ENCODE measurements around the gene ADH4.
"Not testable (repeated sequence)": the region's sequence is repeated elsewhere in the genome, so short reads cannot be mapped to it uniquely, and the experiment has no call there.

ADH4 gene

GRCh38 chr4:99100876-99101275, 43.2 kb downstream of the ADH4 start:
- Histone ChIP-seq H3K4me1 (ENCODE audit: insufficient read depth, low read length) (no peaks in the 10 kb centered on the region), H3K4me3 (ENCODE audit: low read length) (no peak overlapping the region), H3K27ac (ENCODE audit: low read depth, low read length) (no peak overlapping the region), H3K9me3 (ENCODE audit: insufficient read depth, low read depth, low read length) (peaks cover 5% of the 10 kb centered on the region; the same call in 1 of the 2 replicates), H3K9ac (ENCODE audit: low read depth, low read length) (no peak overlapping the region), H3K27me3 (ENCODE audit: insufficient read depth, low read length) (no peaks in the 10 kb centered on the region), H3K36me3 (ENCODE audit: insufficient read depth, low read length) (peaks cover 3% of the 10 kb centered on the region; the same call in 1 of the 2 replicates)
- no CpG with 5 or more reads among the region's 1 CpG for WGBS

GRCh38 chr4:99099814-99100213, 44.3 kb downstream of the ADH4 start:
- H3K9ac ChIP-seq (ENCODE audit: low read depth, low read length); H3K4me3 ChIP-seq (ENCODE audit: low read length); H3K9me3 ChIP-seq (ENCODE audit: insufficient read depth, low read depth, low read length); H3K4me1 ChIP-seq (ENCODE audit: insufficient read depth, low read length); H3K27me3 ChIP-seq (ENCODE audit: insufficient read depth, low read length); H3K27ac ChIP-seq (ENCODE audit: low read depth, low read length); H3K36me3 ChIP-seq (ENCODE audit: insufficient read depth, low read length): not testable (repeated sequence)
- WGBS, result 77% methylated on average over 5 of the region's 5 CpGs

DNA sequence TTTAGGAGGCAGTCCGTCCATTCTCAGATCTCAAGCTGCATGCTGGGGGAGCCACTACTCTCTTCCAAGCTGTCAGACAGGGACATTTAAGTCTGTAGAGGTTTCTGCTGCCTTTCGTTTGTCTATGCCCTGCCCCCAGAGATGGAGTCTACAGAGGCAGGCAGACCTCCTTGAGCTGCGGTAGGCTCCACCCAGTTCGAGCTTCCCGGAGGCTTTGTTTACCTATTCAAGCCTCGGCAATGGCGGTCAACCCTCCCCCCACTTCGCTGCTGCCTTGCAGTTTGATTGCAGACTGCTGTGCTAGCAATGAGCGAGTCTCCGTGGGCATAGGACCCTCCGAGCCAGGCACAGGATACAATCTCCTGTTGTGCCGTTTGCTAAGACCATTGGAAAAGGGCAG, 44.8 kb downstream of the ADH4 start:
- Histone ChIP-seq H3K27me3 (ENCODE audit: insufficient read depth, low read length) (no peaks in the 10 kb centered on the region), H3K36me3 (ENCODE audit: insufficient read depth, low read length) (peaks cover 3% of the 10 kb centered on the region; the same call in 1 of the 2 replicates), H3K9me3 (ENCODE audit: insufficient read depth, low read depth, low read length) (peaks cover 5% of the 10 kb centered on the region; the same call in 1 of the 2 replicates), H3K4me3 (ENCODE audit: low read length) (no peak overlapping the region), H3K4me1 (ENCODE audit: insufficient read depth, low read length) (no peaks in the 10 kb centered on the region), H3K9ac (ENCODE audit: low read depth, low read length) (no peak overlapping the region), H3K27ac (ENCODE audit: low read depth, low read length) (no peak overlapping the region)
- 86% methylated on average over 12 of the region's 12 CpGs for WGBS

GRCh38 chr4:99091841-99092240, 52.3 kb downstream of the ADH4 start:
- not testable (repeated sequence) for H3K9me3 ChIP-seq (ENCODE audit: insufficient read depth, low read depth, low read length); H3K4me3 ChIP-seq (ENCODE audit: low read length); H3K36me3 ChIP-seq (ENCODE audit: insufficient read depth, low read length); H3K9ac ChIP-seq (ENCODE audit: low read depth, low read length); H3K27ac ChIP-seq (ENCODE audit: low read depth, low read length); H3K27me3 ChIP-seq (ENCODE audit: insufficient read depth, low read length)
- H3K4me1 ChIP-seq (ENCODE audit: insufficient read depth, low read length), result peaks cover 20% of the 10 kb centered on the region
- 83% methylated on average over 2 of the region's 2 CpGs for WGBS

GRCh38 chr4:99091216-99091575, 52.9 kb downstream of the ADH4 start:
- no peaks in the 10 kb centered on the region for H3K9me3 ChIP-seq (ENCODE audit: insufficient read depth, low read depth, low read length)
- no peak overlapping the region for H3K27ac ChIP-seq (ENCODE audit: low read depth, low read length)
- H3K4me3 ChIP-seq (ENCODE audit: low read length), result peak overlapping the region; percentile 83
- H3K9ac ChIP-seq (ENCODE audit: low read depth, low read length), result peak overlapping the region; percentile 21; the same call in 1 of the 2 replicates
- peaks cover 21% of the 10 kb centered on the region for H3K4me1 ChIP-seq (ENCODE audit: insufficient read depth, low read length)
- WGBS, result 33% methylated on average over 1 of the region's 2 CpGs
- H3K27me3 ChIP-seq (ENCODE audit: insufficient read depth, low read length), result no peaks in the 10 kb centered on the region
- H3K36me3 ChIP-seq (ENCODE audit: insufficient read depth, low read length), result no peaks in the 10 kb centered on the region

- WGBS, result 62% methylated on average over 2 of the region's 2 CpGs
- no peaks in the 10 kb centered on the region for H3K27me3 ChIP-seq (ENCODE audit: insufficient read depth, low read length)
- H3K36me3 ChIP-seq (ENCODE audit: insufficient read depth, low read length), result peaks cover under 1% of the 10 kb centered on the region; the same call in 1 of the 2 replicates
- no peak overlapping the region for H3K27ac ChIP-seq (ENCODE audit: low read depth, low read length)
- H3K4me1 ChIP-seq (ENCODE audit: insufficient read depth, low read length), result peaks cover 25% of the 10 kb centered on the region
- H3K4me3 ChIP-seq (ENCODE audit: low read length), result peak overlapping the region; percentile 83
- H3K9ac ChIP-seq (ENCODE audit: low read depth, low read length), result peak overlapping the region; percentile 21; the same call in 1 of the 2 replicates
- no peaks in the 10 kb centered on the region for H3K9me3 ChIP-seq (ENCODE audit: insufficient read depth, low read depth, low read length)
These were observed 53.4 kb downstream of the ADH4 start for GRCh38 chr4:99090481-99091215.

DNA sequence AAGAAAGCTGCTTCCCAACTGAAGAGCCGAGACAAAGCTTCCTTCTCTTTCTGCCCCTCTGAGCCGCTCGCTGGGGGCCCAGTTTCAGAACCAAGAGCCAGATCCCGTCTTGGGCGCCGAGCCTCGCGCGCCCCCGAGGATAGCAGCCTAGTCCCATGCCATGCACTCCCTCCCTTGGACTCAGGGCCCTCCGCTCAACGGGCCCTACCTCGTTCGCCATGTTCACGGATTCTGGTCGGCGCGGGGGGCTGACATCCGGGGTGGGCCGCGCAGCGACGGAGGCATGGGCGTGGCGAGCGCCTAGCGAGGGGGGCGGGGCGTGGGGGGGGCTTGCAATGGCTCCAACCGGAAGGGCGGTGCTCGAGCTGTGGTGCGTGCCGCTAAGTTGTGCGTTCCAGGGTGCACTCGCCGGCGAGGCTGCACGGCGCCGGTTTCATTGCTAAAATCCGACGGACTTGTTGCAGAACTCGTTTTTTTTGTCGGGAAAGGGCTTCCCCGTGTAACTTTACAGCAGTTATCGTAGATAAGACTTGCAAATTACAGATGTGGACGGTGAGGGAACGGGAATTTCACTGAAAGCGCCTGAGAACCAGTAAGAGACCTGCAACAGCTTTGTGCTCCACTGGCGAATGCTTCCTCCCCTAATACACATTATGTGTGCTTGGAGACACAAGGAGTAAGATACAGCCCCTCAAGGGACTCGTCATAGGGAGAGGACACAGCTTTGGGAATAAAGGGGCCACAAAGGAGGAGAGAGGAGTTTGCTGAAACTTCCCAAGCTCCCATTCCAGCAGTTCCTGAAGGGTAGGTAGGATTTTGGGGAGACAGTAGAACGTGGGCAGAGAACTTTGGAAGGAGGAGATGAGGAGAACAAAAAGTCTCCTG, 55.4 kb downstream of the ADH4 start, which contains the start of gene ADH5:
ADH5 (minus strand) TSS at position 308 of the 885 bp plus-strand sequence; CDS start at position 220, 88 bp downstream.
- WGBS, result under 1% methylated on average over 52 of the region's 53 CpGs
- H3K4me1 ChIP-seq (ENCODE audit: insufficient read depth, low read length), result peaks cover 25% of the 10 kb centered on the region
- peak within 1 kb of the TSS; percentile 83 for H3K4me3 ChIP-seq (ENCODE audit: low read length)
- H3K27ac ChIP-seq (ENCODE audit: low read depth, low read length), result peak within 1 kb of the TSS; percentile 90
- H3K36me3 ChIP-seq (ENCODE audit: insufficient read depth, low read length), result peaks cover 20% of the 10 kb centered on the region
- peak within 1 kb of the TSS; percentile 97 for H3K9ac ChIP-seq (ENCODE audit: low read depth, low read length)
- H3K27me3 ChIP-seq (ENCODE audit: insufficient read depth, low read length), result no peaks in the 10 kb centered on the region
- no peaks in the 10 kb centered on the region for H3K9me3 ChIP-seq (ENCODE audit: insufficient read depth, low read depth, low read length)

- peaks cover 27% of the 10 kb centered on the region for H3K36me3 ChIP-seq (ENCODE audit: insufficient read depth, low read length)
- 1% methylated on average over 15 of the region's 15 CpGs for WGBS
- no peaks in the 10 kb centered on the region for H3K27me3 ChIP-seq (ENCODE audit: insufficient read depth, low read length)
- peak overlapping the region; percentile 90 for H3K27ac ChIP-seq (ENCODE audit: low read depth, low read length)
- peak overlapping the region; percentile 83 for H3K4me3 ChIP-seq (ENCODE audit: low read length)
- peak overlapping the region; percentile 97 for H3K9ac ChIP-seq (ENCODE audit: low read depth, low read length)
- peaks cover 25% of the 10 kb centered on the region for H3K4me1 ChIP-seq (ENCODE audit: insufficient read depth, low read length)
- H3K9me3 ChIP-seq (ENCODE audit: insufficient read depth, low read depth, low read length), result no peaks in the 10 kb centered on the region
These were observed 56.1 kb downstream of the ADH4 start for GRCh38 chr4:99088023-99088449.

DNA sequence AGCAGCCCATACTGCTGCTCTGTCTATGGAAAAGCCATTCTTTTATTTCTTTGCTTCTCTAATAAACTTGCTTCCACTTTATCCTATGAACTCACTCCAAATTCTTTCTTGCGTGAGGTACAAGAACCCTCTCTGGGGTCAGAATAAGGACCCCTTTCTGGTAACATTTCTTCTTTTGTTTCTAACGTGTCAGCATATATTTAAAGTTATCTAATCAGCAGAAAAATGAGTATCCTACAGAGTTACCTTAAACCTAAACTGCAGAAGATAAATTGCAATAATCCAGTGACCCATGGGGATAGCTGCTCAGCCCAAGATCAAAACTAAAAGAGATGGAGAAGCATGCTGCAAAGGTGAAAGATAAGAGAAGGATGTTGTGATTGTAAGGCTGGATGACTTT, 59.5 kb downstream of the ADH4 start:
- H3K27ac ChIP-seq (ENCODE audit: low read depth, low read length), result no peak overlapping the region
- H3K4me3 ChIP-seq (ENCODE audit: low read length), result no peak overlapping the region
- H3K9me3 ChIP-seq (ENCODE audit: insufficient read depth, low read depth, low read length), result no peaks in the 10 kb centered on the region
- 98% methylated on average over 2 of the region's 2 CpGs for WGBS
- H3K4me1 ChIP-seq (ENCODE audit: insufficient read depth, low read length), result peaks cover 6% of the 10 kb centered on the region; the same call in 1 of the 2 replicates
- H3K9ac ChIP-seq (ENCODE audit: low read depth, low read length), result no peak overlapping the region
- H3K36me3 ChIP-seq (ENCODE audit: insufficient read depth, low read length), result peaks cover 61% of the 10 kb centered on the region
- no peaks in the 10 kb centered on the region for H3K27me3 ChIP-seq (ENCODE audit: insufficient read depth, low read length)

DNA sequence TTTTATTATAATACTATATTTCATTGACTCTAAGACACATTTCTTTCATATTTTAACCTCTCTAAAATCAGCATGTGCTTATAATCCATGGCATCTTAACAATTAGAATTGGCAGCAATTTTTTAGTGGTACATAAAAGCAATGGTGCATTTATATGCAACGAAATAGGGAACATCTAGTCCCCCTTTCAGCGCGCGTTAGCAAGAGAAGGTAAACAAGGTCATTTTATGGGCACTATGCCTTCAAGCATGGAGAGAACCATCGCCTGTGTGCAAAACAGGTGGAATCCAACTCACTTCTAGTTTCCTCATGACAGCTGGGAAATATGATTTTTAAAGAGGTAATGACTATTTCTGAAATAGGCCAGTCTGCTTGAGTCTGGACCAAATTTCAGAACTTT, 61.9 kb downstream of the ADH4 start:
- Histone ChIP-seq H3K27ac (ENCODE audit: low read depth, low read length) (no peak overlapping the region), H3K9ac (ENCODE audit: low read depth, low read length) (no peak overlapping the region), H3K9me3 (ENCODE audit: insufficient read depth, low read depth, low read length) (no peaks in the 10 kb centered on the region), H3K36me3 (ENCODE audit: insufficient read depth, low read length) (peaks cover 85% of the 10 kb centered on the region), H3K27me3 (ENCODE audit: insufficient read depth, low read length) (no peaks in the 10 kb centered on the region), H3K4me1 (ENCODE audit: insufficient read depth, low read length) (peaks cover 6% of the 10 kb centered on the region; the same call in 1 of the 2 replicates), H3K4me3 (ENCODE audit: low read length) (no peak overlapping the region)
- 96% methylated on average over 5 of the region's 5 CpGs for WGBS

GRCh38 chr4:99080869-99081268, 63.2 kb downstream of the ADH4 start:
- 71% methylated on average over 4 of the region's 6 CpGs for WGBS
- H3K27ac ChIP-seq (ENCODE audit: low read depth, low read length); H3K9me3 ChIP-seq (ENCODE audit: insufficient read depth, low read depth, low read length); H3K4me1 ChIP-seq (ENCODE audit: insufficient read depth, low read length); H3K4me3 ChIP-seq (ENCODE audit: low read length); H3K27me3 ChIP-seq (ENCODE audit: insufficient read depth, low read length); H3K9ac ChIP-seq (ENCODE audit: low read depth, low read length): not testable (repeated sequence)
- peaks cover 98% of the 10 kb centered on the region for H3K36me3 ChIP-seq (ENCODE audit: insufficient read depth, low read length)
